Measurements from ENCODE around the gene CASP10. TPM values are rescaled to one million over a fixed set of nuclear protein-coding genes. Genes with fewer than 3 reads are reported as not detected.

Gene CASP10
- total and polyA plus RNA-seq, 9 of the 15 experiments (the other 6 are each of a cell fraction or from before 2014, with no cell fraction given), result 7.1 to 20.4 (median 10.8) TPM

DNA sequence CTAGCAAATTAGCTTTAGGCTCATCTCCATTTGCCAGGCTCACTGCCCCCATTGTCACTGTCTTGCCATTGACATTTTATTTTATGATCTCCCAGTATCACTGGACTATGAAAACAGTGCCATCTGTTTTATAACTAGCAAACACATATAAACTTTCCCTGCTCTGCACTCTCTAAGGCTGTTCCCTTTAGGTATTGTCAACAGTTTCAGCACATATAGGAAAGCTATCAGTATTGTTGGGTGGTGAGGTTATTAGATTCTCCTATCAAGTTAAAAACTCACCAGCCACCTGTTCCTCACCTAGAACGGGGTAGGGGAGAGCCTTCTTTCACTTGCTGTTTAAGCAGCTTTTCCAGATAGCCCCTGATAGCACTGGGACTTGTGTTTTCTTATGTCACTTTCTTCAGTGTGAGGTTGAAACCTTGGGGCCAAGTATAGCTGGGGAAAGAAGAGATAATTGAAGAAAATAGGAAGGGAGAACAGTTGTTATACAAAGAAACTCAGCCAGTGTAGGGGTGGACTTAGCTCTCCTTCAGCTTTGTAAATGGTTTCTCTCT is 34.4 kb upstream of the CASP10 start:
- Histone ChIP-seq H3K36me3 (ENCODE audit: control insufficient read depth, insufficient read depth, low read length) (peaks cover 68% of the 10 kb centered on the region), H4K20me1 (replicated peaks; ENCODE audit: control insufficient read depth, insufficient read depth, low read length) (no peaks in the 10 kb centered on the region), H3K4me3 (no peak overlapping the region), H3K4me2 (ENCODE audit: insufficient read depth, low read length) (no peak overlapping the region), H3K9me1 (ENCODE audit: control insufficient read depth, insufficient read depth, low read length) (no peaks in the 10 kb centered on the region), H3K79me2 (ENCODE audit: control insufficient read depth, insufficient read depth, low read length) (peaks cover 4% of the 10 kb centered on the region; the same call in 2 of the 3 replicates), H3K9ac (ENCODE audit: insufficient read depth in 1 of 2, low read depth in 2 of 2, low read length in 2 of 2) (no peak overlapping the region), H2AFZ (ENCODE audit: low read depth, low read length) (no peak overlapping the region), H3K4me1 (replicated peaks in 1 of 2; ENCODE audit: control insufficient read depth in 2 of 2, insufficient read depth in 2 of 2, low read length in 2 of 2) (peaks cover 2 to 16% of the 10 kb centered on the region in 2 experiments; a peak in 3 of 5 replicates), H3K27ac (ENCODE audit: extremely low read depth, low read depth, low read length) (peak overlapping the region; percentile 50; the same call in 1 of the 3 replicates), H3K27me3 (ENCODE audit: control insufficient read depth in 2 of 2, insufficient read depth in 2 of 2, low read length in 2 of 2) (no peaks in the 10 kb centered on the region), H3K9me3 (replicated peaks; ENCODE audit: control insufficient read depth, insufficient read depth, low read depth, low read length) (no peaks in the 10 kb centered on the region)
- TF ChIP-seq ZNF75A (CRISPR knock-in tag; IDR thresholded peaks at IDR 0.05), result no peak
- TF ChIP-seq ZBTB34 (CRISPR knock-in tag; IDR thresholded peaks at IDR 0.05), result no peak
- no peak for TF ChIP-seq MTA2 (IDR thresholded peaks at IDR 0.05; ENCODE audit: low read depth)
- TF ChIP-seq BRCA1 (IDR thresholded peaks at IDR 0.05), result no peak
- no peak for TF ChIP-seq BRCA1 (CRISPR knock-in tag; IDR thresholded peaks at IDR 0.05)
- TF ChIP-seq BRD9 (IDR thresholded peaks at IDR 0.05; ENCODE audit: low read depth, partially characterized antibody), result no peak
- TF ChIP-seq CAMTA2 (CRISPR knock-in tag; conservative IDR thresholded peaks at IDR 0.05), result no peak
- TF ChIP-seq, protein P1, sequence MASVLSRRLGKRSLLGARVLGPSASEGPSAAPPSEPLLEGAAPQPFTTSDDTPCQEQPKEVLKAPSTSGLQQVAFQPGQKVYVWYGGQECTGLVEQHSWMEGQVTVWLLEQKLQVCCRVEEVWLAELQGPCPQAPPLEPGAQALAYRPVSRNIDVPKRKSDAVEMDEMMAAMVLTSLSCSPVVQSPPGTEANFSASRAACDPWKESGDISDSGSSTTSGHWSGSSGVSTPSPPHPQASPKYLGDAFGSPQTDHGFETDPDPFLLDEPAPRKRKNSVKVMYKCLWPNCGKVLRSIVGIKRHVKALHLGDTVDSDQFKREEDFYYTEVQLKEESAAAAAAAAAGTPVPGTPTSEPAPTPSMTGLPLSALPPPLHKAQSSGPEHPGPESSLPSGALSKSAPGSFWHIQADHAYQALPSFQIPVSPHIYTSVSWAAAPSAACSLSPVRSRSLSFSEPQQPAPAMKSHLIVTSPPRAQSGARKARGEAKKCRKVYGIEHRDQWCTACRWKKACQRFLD (CRISPR knock-in tag; IDR thresholded peaks at IDR 0.05), result no peak
- TF ChIP-seq SAFB2 (IDR thresholded peaks at IDR 0.05; ENCODE audit: borderline replicate concordance, low read depth, low read length, severe bottlenecking), result no peak
- TF ChIP-seq PRMT5 (CRISPR knock-in tag; IDR thresholded peaks at IDR 0.05), result no peak
- TF ChIP-seq PYGO2 (tag; IDR thresholded peaks at IDR 0.05), result no peak
- in situ Hi-C loops (cut with MboI), result no loop called here
- peak in 2 of 4 experiments; percentile 15 to 25 for DNase-seq (ENCODE audit: extremely low read depth in 1 of 4, low spot score in 3 of 4)
- 38% methylated on average over 1 of the region's 1 CpG for WGBS (ENCODE audit: insufficient coverage, low coverage, missing lambda C conversion rate)
- POLR2A ChIA-PET, result interaction anchor here (0.7 to 1.3 kb wide), 4 partner anchors 9 to 1057 kb away, joined by 3 read pairs; partner anchors contain the start of gene NIF3L1
- intact Hi-C loops (cut with micrococcal nuclease), result no loop called here
- CTCF ChIA-PET (ENCODE audit: low intra/inter-chr PET ratio), result no interaction called here
- no TSS peak for BruUV-seq (replicated peaks)
- ATAC-seq, result no peak
- FAIRE-seq, result no peak

Data from K562 (cell line).